ENCODE measurements around the gene MORF4L2. TPM values are rescaled to one million over a fixed set of nuclear protein-coding genes. Genes with fewer than 3 reads are reported as not detected.

Gene MORF4L2
- total RNA-seq, 2 experiments from 2014 or later = 201 to 212 TPM

- H3K4me1 ChIP-seq (ENCODE audit: insufficient read depth, low read length) = peaks cover 9% of the 10 kb centered on the region
- no peaks in the 10 kb centered on the region for H3K9me3 Mint-ChIP-seq
- H3K4me3 Mint-ChIP-seq = peak overlapping the region; percentile 94
- H3K36me3 Mint-ChIP-seq (ENCODE audit: low read depth) = no peaks in the 10 kb centered on the region
- H3K4me3 ChIP-seq (ENCODE audit: low read length) = peak overlapping the region; percentile 84
- TF ChIP-seq, protein P1, sequence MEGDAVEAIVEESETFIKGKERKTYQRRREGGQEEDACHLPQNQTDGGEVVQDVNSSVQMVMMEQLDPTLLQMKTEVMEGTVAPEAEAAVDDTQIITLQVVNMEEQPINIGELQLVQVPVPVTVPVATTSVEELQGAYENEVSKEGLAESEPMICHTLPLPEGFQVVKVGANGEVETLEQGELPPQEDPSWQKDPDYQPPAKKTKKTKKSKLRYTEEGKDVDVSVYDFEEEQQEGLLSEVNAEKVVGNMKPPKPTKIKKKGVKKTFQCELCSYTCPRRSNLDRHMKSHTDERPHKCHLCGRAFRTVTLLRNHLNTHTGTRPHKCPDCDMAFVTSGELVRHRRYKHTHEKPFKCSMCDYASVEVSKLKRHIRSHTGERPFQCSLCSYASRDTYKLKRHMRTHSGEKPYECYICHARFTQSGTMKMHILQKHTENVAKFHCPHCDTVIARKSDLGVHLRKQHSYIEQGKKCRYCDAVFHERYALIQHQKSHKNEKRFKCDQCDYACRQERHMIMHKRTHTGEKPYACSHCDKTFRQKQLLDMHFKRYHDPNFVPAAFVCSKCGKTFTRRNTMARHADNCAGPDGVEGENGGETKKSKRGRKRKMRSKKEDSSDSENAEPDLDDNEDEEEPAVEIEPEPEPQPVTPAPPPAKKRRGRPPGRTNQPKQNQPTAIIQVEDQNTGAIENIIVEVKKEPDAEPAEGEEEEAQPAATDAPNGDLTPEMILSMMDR (IDR thresholded peaks at IDR 0.05) = no peak
- H3K27me3 ChIP-seq (ENCODE audit: control insufficient read depth in 1 of 2, insufficient read depth in 2 of 2, low read length in 2 of 2) = no peaks in the 10 kb centered on the region
- no peaks in the 10 kb centered on the region for H3K9me3 ChIP-seq (ENCODE audit: control insufficient read depth in 1 of 2, insufficient read depth in 1 of 2, low read length in 2 of 2)
- H3K27me3 Mint-ChIP-seq = no peaks in the 10 kb centered on the region
- no peaks in the 10 kb centered on the region for H3K36me3 ChIP-seq (ENCODE audit: insufficient read depth, low read length)
- intact Hi-C loops (cut with DNase I, micrococcal nuclease) = loop anchor here (5.0 to 10.0 kb wide), 3 partner anchors 37 to 55 kb away; partner anchors contain the start of gene MORF4L2 (in 1 of the 2)
- H3K4me1 Mint-ChIP-seq (ENCODE audit: low read depth) = peaks cover 27% of the 10 kb centered on the region
- no peak overlapping the region for H3K27ac ChIP-seq (ENCODE audit: low read depth in 1 of 2, low read length in 2 of 2)
- ATAC-seq (ENCODE audit: poor library complexity) (peak; percentile 59), DNase-seq (peak in 5 of 14 experiments; percentile 9 to 45 (median 26))
- H3K27ac Mint-ChIP-seq = peak overlapping the region; percentile 65
- ChIA-PET CTCF (no interaction called here), POLR2A (no interaction called here)
Measured at GRCh38 chrX:103629318-103630170, 57.0 kb downstream of the MORF4L2 start.

- H3K27me3 ChIP-seq (ENCODE audit: control insufficient read depth in 1 of 2, insufficient read depth in 2 of 2, low read length in 2 of 2) = no peaks in the 10 kb centered on the region
- POLR2A ChIA-PET = no interaction called here
- no peaks in the 10 kb centered on the region for H3K27me3 Mint-ChIP-seq
- intact Hi-C loops (cut with DNase I, micrococcal nuclease) = loop anchor here (5.0 to 10.0 kb wide), 2 partner anchors 54 to 56 kb away; partner anchors contain the start of gene MORF4L2 (in 1 of the 2)
- H3K36me3 ChIP-seq (ENCODE audit: insufficient read depth, low read length) = no peaks in the 10 kb centered on the region
- H3K4me1 Mint-ChIP-seq (ENCODE audit: low read depth) = peaks cover 27% of the 10 kb centered on the region
- peak within 1 kb of the TSS; percentile 65 for H3K27ac Mint-ChIP-seq
- peak within 1 kb of the TSS; percentile 94 for H3K4me3 Mint-ChIP-seq
- peaks cover 9% of the 10 kb centered on the region for H3K4me1 ChIP-seq (ENCODE audit: insufficient read depth, low read length)
- ATAC-seq (ENCODE audit: poor library complexity) (peak; percentile 64), DNase-seq (peak in 9 of 14 experiments; percentile 9 to 72 (median 41))
- TF ChIP-seq, protein P1 (IDR thresholded peaks at IDR 0.05) = no peak
- peak within 1 kb of the TSS; percentile 84 for H3K4me3 ChIP-seq (ENCODE audit: low read length)
- no peaks in the 10 kb centered on the region for H3K36me3 Mint-ChIP-seq (ENCODE audit: low read depth)
- CTCF ChIA-PET = no interaction called here
- peak within 1 kb of the TSS in 1 of 2 donors; percentile 41 for H3K27ac ChIP-seq (ENCODE audit: low read depth in 1 of 2, low read length in 2 of 2)
- H3K9me3 Mint-ChIP-seq = no peaks in the 10 kb centered on the region
- H3K9me3 ChIP-seq (ENCODE audit: control insufficient read depth in 1 of 2, insufficient read depth in 1 of 2, low read length in 2 of 2) = no peaks in the 10 kb centered on the region
Measured at GRCh38 chrX:103628386-103629317, 57.8 kb downstream of the MORF4L2 start, which contains the start of gene TCEAL1. TCEAL1 (plus strand) TSS chrX:103628975; CDS start chrX:103629917, 942 bp downstream.

DNA sequence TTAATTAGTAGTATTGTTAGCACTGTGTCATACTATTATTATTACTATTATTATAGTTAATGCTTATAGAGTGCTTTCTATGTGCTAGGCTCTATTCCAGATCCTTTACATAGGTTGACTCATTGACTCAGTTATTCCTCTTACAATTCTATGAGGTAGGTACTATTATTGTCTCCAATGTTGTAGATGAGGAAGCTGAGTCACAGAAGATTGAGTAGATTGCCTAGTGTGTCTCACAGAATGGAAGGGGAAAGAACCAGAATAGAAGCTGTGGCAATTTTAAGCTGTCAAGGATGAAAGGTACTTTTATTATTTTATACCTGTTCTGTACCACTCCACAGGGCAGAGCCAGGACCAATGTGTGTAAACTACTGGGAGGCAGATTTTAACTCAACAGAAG lies 59.6 kb downstream of the MORF4L2 start:
- Histone ChIP-seq H3K36me3 (ENCODE audit: insufficient read depth, low read length) (no peaks in the 10 kb centered on the region), H3K27ac (ENCODE audit: low read depth in 1 of 2, low read length in 2 of 2) (no peak overlapping the region), H3K27me3 (ENCODE audit: control insufficient read depth in 1 of 2, insufficient read depth in 2 of 2, low read length in 2 of 2) (no peaks in the 10 kb centered on the region), H3K4me1 (ENCODE audit: insufficient read depth, low read length) (peaks cover 9% of the 10 kb centered on the region), H3K4me3 (ENCODE audit: low read length) (no peak overlapping the region), H3K9me3 (ENCODE audit: control insufficient read depth in 1 of 2, insufficient read depth in 1 of 2, low read length in 2 of 2) (no peaks in the 10 kb centered on the region)
- DNase-seq (no peak), ATAC-seq (ENCODE audit: poor library complexity) (no peak)
- peaks cover 27% of the 10 kb centered on the region for H3K4me1 Mint-ChIP-seq (ENCODE audit: low read depth)
- no peaks in the 10 kb centered on the region for H3K27me3 Mint-ChIP-seq
- peak overlapping the region; percentile 48 for H3K4me3 Mint-ChIP-seq
- no peaks in the 10 kb centered on the region for H3K9me3 Mint-ChIP-seq
- intact Hi-C loops (cut with DNase I, micrococcal nuclease) = loop anchor here (5.0 to 10.0 kb wide), 2 partner anchors 55 to 58 kb away; partner anchors contain the start of gene MORF4L2 (in 1 of the 2)
- H3K27ac Mint-ChIP-seq = peak overlapping the region; percentile 53
- ChIA-PET POLR2A (no interaction called here), CTCF (no interaction called here)
- TF ChIP-seq, protein P1 (IDR thresholded peaks at IDR 0.05) = no peak
- no peaks in the 10 kb centered on the region for H3K36me3 Mint-ChIP-seq (ENCODE audit: low read depth)

Data from CD4-positive, alpha-beta T cell (primary cell).